Calu3 (cell line): Measurements from ENCODE around the gene NTRK2. TPM values are rescaled to one million over a fixed set of nuclear protein-coding genes. Genes with fewer than 3 reads are reported as not detected.

ENCODE experiments used
- BruUV-seq: library from RNA; stranded (reverse); fragments of 400-500 nt; replicated peaks from 2 replicates; lab custom pipeline; 2021; lab: Mats Ljungman, UMichigan
- CTCF ChIA-PET: fragments of 300-600 bp; sonication (Branson Sonifier 250); formaldehyde crosslinking; loops from one replicate; lab custom pipeline; 2022; ENCODE audit warnings: antibody characterized with exemption; lab: Charles Lee
- DNase-seq: peaks from one replicate; pipeline ENCODE4 v3.0.0; 2022
- H3K27ac Mint-ChIP-seq: one replicate; pipeline ENCODE4 v1.8.0; 2022; ENCODE audit warnings: mixed read lengths; ENCODE audit not compliant: unreplicated experiment
- H3K27me3 Mint-ChIP-seq: one replicate; pipeline ENCODE4 v1.8.0; 2022; ENCODE audit warnings: mixed read lengths; ENCODE audit not compliant: unreplicated experiment
- H3K36me3 Mint-ChIP-seq: one replicate; pipeline ENCODE4 v1.8.0; 2022; ENCODE audit warnings: mild to moderate bottlenecking, moderate library complexity, mixed read lengths; ENCODE audit not compliant: insufficient read depth, unreplicated experiment
- H3K4me1 Mint-ChIP-seq: one replicate; pipeline ENCODE4 v1.8.0; 2022; ENCODE audit warnings: mild to moderate bottlenecking, low read depth, mixed read lengths; ENCODE audit not compliant: unreplicated experiment
- H3K4me3 Mint-ChIP-seq: one replicate; pipeline ENCODE4 v1.8.0; 2022; ENCODE audit warnings: mild to moderate bottlenecking, low read depth, moderate library complexity, mixed read lengths; ENCODE audit not compliant: unreplicated experiment
- H3K9me3 Mint-ChIP-seq: one replicate; pipeline ENCODE4 v1.8.0; 2022; ENCODE audit warnings: low read depth, mixed read lengths; ENCODE audit not compliant: unreplicated experiment
- intact Hi-C: fragments of 100-400 bp; cut with micrococcal nuclease; formaldehyde crosslinking; loops from one replicate; pipeline ENCODE4 v1.10.0; 2022; ENCODE audit not compliant: unreplicated experiment
- total RNA-seq: library from RNA; stranded (reverse); gene quantifications from 2 replicates; pipeline ENCODE4 v1.2.3, GENCODE V29; 2022
- TF ChIP-seq, protein P1 (sequence below): fragments of 200-600 bp; IDR thresholded peaks from one replicate; pipeline ENCODE4 v1.8.0; 2022; ENCODE audit warnings: antibody characterized with exemption; ENCODE audit not compliant: unreplicated experiment

The NTRK2 gene
- total RNA-seq, 1 experiment from 2014 or later: 2.1 TPM

DNA sequence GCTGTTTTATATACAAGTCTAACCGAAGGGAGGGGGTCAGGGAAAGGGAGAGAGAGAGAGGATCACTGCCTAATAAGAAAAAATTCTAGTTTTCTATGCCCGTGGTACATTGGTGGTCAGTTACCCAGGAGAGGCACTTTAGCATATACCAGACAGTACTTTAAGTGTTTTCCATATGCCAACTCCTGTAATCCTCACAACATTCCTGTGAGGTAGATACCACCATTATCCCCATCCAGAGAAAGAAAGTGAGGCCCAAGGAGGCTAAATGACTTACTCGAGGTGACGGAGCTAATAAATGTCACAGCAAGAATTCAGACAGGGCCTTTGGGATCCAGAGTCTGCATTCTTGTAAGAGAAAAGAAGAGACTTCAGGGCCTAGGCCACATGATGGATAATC, 161.8 kb downstream of the NTRK2 start:
- Mint-ChIP-seq H3K9me3 (no peaks in the 10 kb centered on the region), H3K27ac (no peak overlapping the region), H3K4me1 (no peaks in the 10 kb centered on the region), H3K27me3 (no peaks in the 10 kb centered on the region), H3K4me3 (no peak overlapping the region), H3K36me3 (no peaks in the 10 kb centered on the region)
- intact Hi-C loops: no loop called here
- TF ChIP-seq, protein P1, sequence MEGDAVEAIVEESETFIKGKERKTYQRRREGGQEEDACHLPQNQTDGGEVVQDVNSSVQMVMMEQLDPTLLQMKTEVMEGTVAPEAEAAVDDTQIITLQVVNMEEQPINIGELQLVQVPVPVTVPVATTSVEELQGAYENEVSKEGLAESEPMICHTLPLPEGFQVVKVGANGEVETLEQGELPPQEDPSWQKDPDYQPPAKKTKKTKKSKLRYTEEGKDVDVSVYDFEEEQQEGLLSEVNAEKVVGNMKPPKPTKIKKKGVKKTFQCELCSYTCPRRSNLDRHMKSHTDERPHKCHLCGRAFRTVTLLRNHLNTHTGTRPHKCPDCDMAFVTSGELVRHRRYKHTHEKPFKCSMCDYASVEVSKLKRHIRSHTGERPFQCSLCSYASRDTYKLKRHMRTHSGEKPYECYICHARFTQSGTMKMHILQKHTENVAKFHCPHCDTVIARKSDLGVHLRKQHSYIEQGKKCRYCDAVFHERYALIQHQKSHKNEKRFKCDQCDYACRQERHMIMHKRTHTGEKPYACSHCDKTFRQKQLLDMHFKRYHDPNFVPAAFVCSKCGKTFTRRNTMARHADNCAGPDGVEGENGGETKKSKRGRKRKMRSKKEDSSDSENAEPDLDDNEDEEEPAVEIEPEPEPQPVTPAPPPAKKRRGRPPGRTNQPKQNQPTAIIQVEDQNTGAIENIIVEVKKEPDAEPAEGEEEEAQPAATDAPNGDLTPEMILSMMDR: no peak
- no TSS peak for BruUV-seq
- DNase-seq: no peak
- CTCF ChIA-PET: no interaction called here

DNA sequence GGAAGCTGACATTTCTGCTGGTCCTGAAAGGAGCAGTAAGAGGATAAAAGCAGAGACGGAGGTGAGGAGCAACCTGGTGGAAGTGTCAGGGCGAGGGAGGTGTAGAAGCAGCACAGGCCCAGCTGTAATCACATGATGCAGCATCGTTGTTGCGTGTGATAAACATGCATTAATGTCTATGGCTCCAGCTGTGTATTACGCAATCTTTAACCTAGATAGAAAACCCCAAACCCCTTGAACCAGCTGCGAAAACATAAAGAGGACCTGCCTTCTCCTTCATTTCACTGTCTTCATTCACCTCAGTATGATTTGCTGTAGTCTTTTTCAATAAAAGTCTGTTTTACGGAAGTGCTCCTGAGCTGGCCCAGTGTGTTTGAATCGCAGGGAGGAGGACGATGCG, 162.9 kb downstream of the NTRK2 start:
- TF ChIP-seq, protein P1: no peak
- no peaks in the 10 kb centered on the region for H3K36me3 Mint-ChIP-seq
- DNase-seq: no peak
- intact Hi-C loops: no loop called here
- BruUV-seq: no TSS peak
- no peak overlapping the region for H3K27ac Mint-ChIP-seq
- no peaks in the 10 kb centered on the region for H3K27me3 Mint-ChIP-seq
- CTCF ChIA-PET: interaction anchor here (0.5 kb wide), 1 partner anchor 10 kb away, joined by 4 read pairs; no protein-coding TSS in a partner anchor
- H3K4me3 Mint-ChIP-seq: no peak overlapping the region
- H3K9me3 Mint-ChIP-seq: no peaks in the 10 kb centered on the region
- no peaks in the 10 kb centered on the region for H3K4me1 Mint-ChIP-seq

DNA sequence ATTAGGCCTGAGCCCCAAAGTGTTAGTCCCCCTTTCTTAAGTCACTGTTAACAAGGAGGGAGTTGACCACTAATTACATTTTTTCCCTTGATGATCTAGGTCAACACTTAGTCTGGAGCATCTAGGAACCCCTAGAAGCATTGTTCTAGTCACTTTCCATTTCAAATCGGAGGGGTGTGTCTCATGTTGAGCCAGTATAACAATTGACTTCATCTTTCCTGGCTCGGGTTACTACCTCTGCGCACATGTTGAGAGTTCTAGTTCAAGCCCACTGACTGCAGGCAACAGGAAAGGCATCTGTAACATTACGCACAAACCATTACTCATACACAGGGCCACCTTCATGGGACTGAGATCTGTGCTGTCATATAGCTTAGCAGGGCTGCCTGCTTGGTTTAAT, 164.9 kb downstream of the NTRK2 start:
- no peak for DNase-seq
- H3K36me3 Mint-ChIP-seq: no peaks in the 10 kb centered on the region
- intact Hi-C loops: no loop called here
- no TSS peak for BruUV-seq
- H3K9me3 Mint-ChIP-seq: no peaks in the 10 kb centered on the region
- H3K4me3 Mint-ChIP-seq: no peak overlapping the region
- TF ChIP-seq, protein P1: no peak
- H3K27ac Mint-ChIP-seq: no peak overlapping the region
- CTCF ChIA-PET: no interaction called here
- H3K27me3 Mint-ChIP-seq: no peaks in the 10 kb centered on the region
- H3K4me1 Mint-ChIP-seq: no peaks in the 10 kb centered on the region

DNA sequence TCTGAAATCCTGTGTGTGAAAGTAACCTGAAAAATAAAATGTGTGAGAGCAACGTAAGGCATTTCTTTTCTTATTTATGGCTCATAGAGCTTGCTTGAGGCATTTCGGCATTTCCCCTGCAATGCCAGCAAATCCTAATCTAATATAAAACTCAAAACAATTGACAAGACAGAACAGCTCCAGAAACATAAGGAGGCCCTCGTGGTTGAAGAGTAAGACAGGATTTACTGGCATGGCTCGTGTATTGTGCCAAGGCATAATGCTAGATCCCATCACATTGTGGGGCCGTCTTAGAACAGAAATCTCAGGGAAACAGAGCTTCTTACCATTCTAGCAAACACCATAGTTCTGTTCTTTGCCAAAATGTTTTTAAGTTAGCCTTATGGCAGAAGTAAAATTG, 166.2 kb downstream of the NTRK2 start:
- intact Hi-C loops: no loop called here
- H3K4me3 Mint-ChIP-seq: no peak overlapping the region
- no peaks in the 10 kb centered on the region for H3K9me3 Mint-ChIP-seq
- no peak overlapping the region for H3K27ac Mint-ChIP-seq
- no peaks in the 10 kb centered on the region for H3K4me1 Mint-ChIP-seq
- no peaks in the 10 kb centered on the region for H3K36me3 Mint-ChIP-seq
- BruUV-seq: no TSS peak
- CTCF ChIA-PET: no interaction called here
- H3K27me3 Mint-ChIP-seq: peaks cover 12% of the 10 kb centered on the region
- TF ChIP-seq, protein P1: no peak
- no peak for DNase-seq
